GM18499 (cell line): ENCODE results near the gene SACM1L.
"Not testable (repeated sequence)": the region's sequence is repeated elsewhere in the genome, so short reads cannot be mapped to it uniquely, and the experiment has no call there.

Source experiments
- ATAC-seq: cut with Tn5 transposase; IDR thresholded peaks from one replicate; pipeline ENCODE4 v1.9.1; 2021; ENCODE audit warnings: moderate number of reproducible peaks; ENCODE audit not compliant: insufficient read depth, unreplicated experiment

Gene SACM1L

GRCh38 chr3:45689787-45690145 lies 570 bp downstream of the SACM1L start:
- no peak for ATAC-seq

- no peak for ATAC-seq
Measured at GRCh38 chr3:45690336-45691035, 1.3 kb downstream of the SACM1L start.

GRCh38 chr3:45691842-45692241 lies 2.6 kb downstream of the SACM1L start:
- no peak for ATAC-seq

- ATAC-seq: no peak
Measured at GRCh38 chr3:45692866-45693265, 3.7 kb downstream of the SACM1L start.

GRCh38 chr3:45693941-45694521 lies 4.8 kb downstream of the SACM1L start:
- no peak for ATAC-seq

- not testable (repeated sequence) for ATAC-seq
Measured at GRCh38 chr3:45695166-45695565, 6.0 kb downstream of the SACM1L start.

GRCh38 chr3:45700570-45701073 lies 11.4 kb downstream of the SACM1L start:
- ATAC-seq: no peak

- no peak for ATAC-seq
Measured at GRCh38 chr3:45701172-45701867, 12.1 kb downstream of the SACM1L start.

- ATAC-seq: no peak
Measured at GRCh38 chr3:45704301-45704943, 15.2 kb downstream of the SACM1L start.

GRCh38 chr3:45705839-45706808 lies 16.9 kb downstream of the SACM1L start:
- no peak for ATAC-seq

GRCh38 chr3:45711931-45712330 lies 22.7 kb downstream of the SACM1L start:
- ATAC-seq: no peak

GRCh38 chr3:45712434-45713110 lies 23.4 kb downstream of the SACM1L start:
- no peak for ATAC-seq

- ATAC-seq: no peak
Measured at GRCh38 chr3:45715945-45716344, 26.7 kb downstream of the SACM1L start.

- no peak for ATAC-seq
Measured at GRCh38 chr3:45716790-45717336, 27.7 kb downstream of the SACM1L start.

GRCh38 chr3:45719655-45720487 lies 30.7 kb downstream of the SACM1L start:
- ATAC-seq: no peak

GRCh38 chr3:45724911-45725310 lies 35.7 kb downstream of the SACM1L start:
- ATAC-seq: no peak

- ATAC-seq: no peak
Measured at GRCh38 chr3:45729614-45730013, 40.4 kb downstream of the SACM1L start.
